SKM-1 treated with dmso at 0.1 percent for 144 hours (cell line): Measurements from ENCODE around the gene BHLHE23.

Experiments
- DNase-seq: peaks from one replicate; lab custom pipeline; 2025; ENCODE audit not compliant: unreplicated experiment; lab: John Stamatoyannopoulos, UW

The BHLHE23 gene

GRCh38 chr20:62993856-62994494, 12.8 kb downstream of the BHLHE23 start:
- DNase-seq: no peak

- DNase-seq: no peak
Observed at GRCh38 chr20:62991863-62992262, 14.9 kb downstream of the BHLHE23 start.

- no peak for DNase-seq
Observed at GRCh38 chr20:62991196-62991807, 15.5 kb downstream of the BHLHE23 start.

DNA sequence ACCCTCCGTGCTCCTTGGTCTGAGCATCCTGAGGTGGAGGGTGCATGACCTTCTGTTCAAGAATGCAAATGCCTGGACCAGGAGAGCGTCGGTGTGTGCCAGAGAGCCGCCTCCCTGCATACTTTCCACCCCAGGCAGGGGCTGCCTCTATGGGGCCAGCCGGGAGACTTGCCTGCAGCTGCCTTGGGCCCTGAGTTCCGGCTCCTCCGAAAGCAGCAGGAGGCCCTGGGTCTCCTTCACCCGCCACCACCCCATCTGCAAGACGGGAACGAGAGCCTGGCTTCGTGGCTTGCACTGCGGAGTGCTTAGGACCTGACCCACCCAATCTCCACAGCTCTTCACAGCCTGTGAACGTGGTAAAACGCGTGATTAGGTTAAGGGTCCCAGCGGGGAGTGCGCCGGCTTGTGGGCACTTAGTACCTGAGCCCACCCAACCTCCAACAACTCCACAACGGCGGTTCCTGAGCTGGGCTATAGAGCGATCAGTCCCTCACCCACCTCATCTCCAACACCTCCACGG, 16.4 kb downstream of the BHLHE23 start:
- no peak for DNase-seq

DNA sequence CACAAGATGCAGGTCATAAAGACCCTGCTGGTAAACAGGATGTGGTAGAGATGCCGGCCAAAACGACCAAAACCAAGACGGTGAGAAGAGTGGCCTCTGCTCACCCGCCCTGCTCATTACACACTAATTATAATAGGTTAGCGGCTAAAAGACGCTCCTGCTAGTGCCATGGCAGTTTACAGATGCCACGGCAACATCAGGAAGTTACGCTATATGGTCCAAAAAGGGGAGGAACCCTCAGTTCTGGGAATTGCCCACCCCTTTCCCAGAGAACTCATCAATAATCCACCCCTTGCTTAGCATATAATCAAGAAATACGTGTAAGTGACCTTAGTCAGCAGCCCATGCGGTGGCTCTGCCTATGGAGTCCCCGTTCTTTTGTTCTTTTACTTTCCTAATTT, 17.6 kb downstream of the BHLHE23 start:
- no peak for DNase-seq

GRCh38 chr20:62987114-62987513, 19.6 kb downstream of the BHLHE23 start:
- no peak for DNase-seq

DNA sequence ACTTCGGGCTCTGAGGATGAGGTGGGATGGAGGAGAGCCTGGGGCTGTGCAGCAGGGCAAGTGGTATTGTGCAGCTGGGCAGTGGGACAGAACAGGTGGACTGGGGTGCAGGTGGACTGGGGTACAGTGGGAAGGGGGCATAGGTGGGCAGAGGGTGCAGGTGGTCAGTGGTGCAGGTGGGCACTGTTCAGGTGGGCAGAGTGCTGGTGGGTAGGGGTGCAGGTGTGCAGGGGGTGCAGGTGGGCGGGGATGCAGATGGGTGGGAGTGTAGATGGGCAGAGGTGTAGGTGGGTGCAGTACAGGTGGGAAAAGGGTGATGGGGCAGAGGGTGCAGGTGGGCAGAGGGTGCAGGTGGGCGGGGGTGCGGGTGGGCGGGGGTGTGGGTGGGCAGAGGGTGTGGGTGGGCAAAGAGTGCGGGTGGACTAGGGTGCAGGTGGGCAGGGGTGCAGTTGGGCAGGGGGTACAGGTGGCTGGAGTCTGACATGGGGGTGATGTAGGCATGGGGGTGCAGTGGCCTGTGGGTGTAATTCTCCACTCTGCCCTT, 20.4 kb downstream of the BHLHE23 start:
- DNase-seq: no peak

GRCh38 chr20:62985444-62985778, 21.4 kb downstream of the BHLHE23 start:
- DNase-seq: no peak

DNA sequence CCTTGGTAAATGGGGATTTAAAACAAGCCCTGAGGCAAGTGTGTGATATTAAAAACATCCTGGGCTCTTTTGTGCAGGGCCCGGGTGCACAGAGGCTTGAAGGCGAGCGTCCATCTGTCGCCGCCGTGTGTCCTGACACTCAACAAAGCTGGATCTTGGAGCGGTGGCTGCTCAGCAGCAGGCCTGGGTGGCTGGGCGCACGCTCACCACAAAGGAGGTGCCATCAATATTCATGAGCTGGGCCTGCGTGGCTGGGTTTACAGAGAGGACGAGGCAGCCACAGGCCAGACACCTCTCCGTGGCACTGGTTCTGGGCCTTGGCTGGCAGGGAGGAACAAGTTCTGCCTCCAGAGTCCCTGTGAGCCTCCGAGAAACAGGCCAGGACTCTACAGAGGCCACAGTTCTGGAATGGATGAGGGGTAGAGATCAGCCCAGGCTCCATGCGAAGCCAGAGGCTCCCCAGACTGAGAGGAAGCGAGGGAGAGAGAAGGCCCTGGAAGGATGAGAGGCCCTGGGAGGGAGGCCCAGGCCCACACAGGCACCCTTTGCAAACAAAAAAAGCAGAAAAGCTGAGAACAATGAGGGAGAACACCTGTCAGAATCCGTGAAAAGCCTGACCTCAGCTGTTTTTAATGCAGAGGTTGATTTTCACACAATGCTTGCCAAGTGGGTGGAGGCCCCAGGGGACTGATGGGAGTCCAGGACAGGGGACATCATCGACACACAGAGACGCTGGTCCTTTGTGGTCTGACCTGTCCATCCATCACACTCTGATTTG, 21.9 kb downstream of the BHLHE23 start:
- DNase-seq: no peak

GRCh38 chr20:62983210-62983609, 23.6 kb downstream of the BHLHE23 start:
- no peak for DNase-seq

DNA sequence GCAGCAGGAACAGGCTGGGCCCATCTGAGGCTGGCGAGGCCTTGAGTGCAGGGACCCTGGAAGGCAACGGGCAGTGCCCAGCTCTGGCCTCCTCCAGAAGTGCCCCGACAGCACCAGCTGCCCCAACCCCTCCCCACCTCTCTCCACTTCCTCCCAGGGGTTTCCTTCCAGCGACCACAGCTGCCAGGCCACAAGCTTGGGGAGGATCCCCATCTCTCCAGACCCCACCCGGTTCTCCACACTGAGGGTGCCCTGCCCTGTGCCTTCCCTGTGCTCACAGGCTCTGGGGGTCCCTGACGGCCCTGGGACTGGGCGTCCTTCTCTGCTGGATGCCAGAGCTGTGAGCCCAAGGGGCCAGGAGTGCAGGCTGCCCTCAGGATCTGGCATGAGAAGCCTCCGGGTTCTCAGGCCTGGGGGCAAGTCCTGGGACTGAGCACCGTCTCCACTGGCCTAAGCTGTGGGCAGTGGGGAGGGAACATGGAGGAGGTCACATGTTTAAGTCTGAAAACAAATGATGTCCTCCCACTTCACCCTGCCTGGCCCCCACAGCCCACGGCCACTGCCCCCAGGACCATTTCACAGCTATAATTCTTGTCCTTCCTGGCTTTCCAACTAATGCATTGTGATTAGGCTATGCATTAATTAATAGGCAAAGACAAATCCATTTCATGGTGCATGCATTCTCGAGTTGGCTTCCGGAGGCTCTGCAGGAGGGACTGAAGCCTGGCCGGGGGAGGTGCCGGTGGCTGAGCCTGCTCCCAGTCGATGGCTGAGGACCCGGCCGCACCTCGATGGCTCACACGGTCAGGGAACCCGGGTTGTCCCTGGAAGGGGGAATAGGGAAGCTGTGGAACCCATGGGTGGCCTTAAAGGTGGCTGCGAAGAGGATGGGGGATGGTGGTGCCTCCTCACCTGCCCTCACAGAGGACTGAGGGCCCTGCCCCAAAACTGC, 24.4 kb downstream of the BHLHE23 start:
- no peak for DNase-seq

GRCh38 chr20:62980970-62981369, 25.8 kb downstream of the BHLHE23 start:
- no peak for DNase-seq

GRCh38 chr20:62980380-62980960, 26.3 kb downstream of the BHLHE23 start:
- DNase-seq: no peak

DNA sequence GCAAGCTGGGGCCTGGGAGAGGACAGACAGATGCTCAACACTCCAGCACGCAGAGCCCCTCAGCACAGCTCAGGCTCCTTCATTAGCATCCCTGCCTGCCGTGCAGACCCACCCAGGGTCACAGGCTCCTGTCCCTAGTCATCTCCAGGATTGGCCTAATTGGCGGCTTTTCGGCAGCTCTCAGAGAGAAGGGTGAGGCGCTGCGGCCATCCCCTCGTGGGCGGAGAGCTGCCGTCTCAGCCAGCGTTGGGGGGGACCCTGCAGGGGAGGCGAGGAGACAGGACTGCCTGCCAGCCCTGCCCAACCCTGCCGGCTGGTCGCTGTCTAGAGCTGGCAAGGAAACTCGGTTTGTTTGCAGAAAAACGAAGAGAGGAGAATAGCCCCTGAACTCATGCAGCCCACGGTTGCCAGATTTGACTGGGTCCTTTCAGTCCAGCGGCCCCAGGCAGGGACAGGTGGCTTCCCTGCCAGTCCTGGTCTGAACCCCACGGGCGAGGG, 26.8 kb downstream of the BHLHE23 start:
- no peak for DNase-seq

- DNase-seq: no peak
Observed at GRCh38 chr20:62979310-62979709, 27.5 kb downstream of the BHLHE23 start.

DNA sequence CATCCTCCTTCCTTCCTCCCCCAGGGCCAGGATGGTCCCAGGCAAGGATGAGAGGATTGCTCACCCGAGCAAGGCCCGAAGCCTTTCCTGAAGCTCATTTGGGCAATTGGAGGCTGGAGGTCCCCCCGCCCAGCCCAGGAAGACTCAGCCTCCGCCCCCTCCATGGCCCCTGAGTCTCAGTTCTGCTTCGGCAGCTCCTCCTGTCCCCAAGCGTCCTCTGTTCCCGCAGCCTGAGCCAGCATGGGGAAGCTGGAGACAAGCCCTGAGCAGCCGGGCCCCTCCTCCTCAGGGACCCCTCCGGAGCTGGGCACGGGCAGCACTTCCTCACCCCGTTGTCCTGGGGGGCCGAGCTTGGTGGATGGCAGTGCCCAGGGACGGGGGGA, 28.2 kb downstream of the BHLHE23 start:
- DNase-seq: no peak

- no peak for DNase-seq
Observed at GRCh38 chr20:62977613-62978560, 28.9 kb downstream of the BHLHE23 start.

DNA sequence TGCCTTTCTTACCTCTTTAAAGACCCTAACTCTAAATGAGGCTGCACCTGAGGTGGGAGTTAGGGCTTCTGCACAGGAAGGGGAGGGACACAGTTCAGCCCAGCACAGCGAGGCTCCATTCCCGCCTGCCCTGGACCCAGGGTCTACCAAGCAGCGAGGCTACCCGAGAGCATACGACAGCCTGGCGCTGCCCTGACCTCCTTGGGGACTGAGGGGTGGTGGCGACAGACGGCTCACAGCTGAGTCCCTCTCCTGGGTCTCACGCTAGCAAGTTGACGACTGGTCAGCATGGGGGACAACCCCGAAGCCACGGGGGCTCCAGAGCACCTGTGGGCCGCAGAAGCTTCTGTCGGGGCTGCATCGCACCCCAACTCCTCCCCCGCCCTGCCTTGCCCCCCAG, 29.9 kb downstream of the BHLHE23 start:
- no peak for DNase-seq

DNA sequence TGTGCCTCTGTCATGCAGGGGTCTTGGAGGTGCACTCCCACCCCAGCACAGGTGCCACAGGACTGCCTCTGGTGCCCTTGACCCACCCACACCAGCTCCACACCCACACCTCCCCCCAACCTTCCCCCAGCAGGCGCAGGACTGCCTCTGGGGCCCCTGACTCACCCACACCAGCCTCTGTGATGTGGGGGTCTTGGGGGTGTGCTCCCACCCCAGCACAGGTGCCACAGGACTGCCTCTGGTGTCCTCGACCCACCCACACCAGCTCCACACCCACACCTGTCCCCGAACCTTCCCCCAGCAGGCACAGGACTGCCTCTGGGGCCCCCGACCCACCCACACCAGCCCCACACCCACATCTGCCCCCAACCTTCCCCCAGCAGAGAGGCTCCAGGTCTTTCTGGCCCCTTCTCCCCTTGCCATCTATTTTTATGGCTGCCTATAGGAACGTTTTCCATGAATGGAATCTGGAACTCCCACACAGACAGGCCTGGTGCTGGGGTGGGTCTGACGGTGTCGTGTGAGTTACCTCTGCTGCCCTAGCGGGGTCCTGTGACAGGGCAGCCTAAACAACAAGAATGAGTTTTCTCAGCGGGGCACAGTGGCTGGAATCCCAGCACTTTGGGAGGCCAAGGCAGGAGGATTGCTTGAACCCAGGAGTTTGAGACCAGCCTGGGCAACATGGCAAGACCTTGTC, 30.8 kb downstream of the BHLHE23 start:
- no peak for DNase-seq
